Stimulated activated CD8-positive, alpha-beta memory T cell treated with anti-CD3 and anti-CD28 coated beads, Interleukin-2, amount 100 ng/mL, for 1 hour (primary cell): ENCODE data around the gene SGCA.

Experiments
- DNase-seq, 2 donors: peaks; one replicate each; pipeline ENCODE4 v3.0.0-alpha.2; 2020; ENCODE audit warnings: low read depth in 2 of 2

SGCA gene

GRCh38 chr17:50149091-50149416 is 16.8 kb upstream of the SGCA start:
- DNase-seq = no peak

GRCh38 chr17:50149417-50150353 is 16.1 kb upstream of the SGCA start:
- DNase-seq = no peak

GRCh38 chr17:50150354-50151040 is 15.3 kb upstream of the SGCA start, which contains the start of gene PPP1R9B:
Gene PPP1R9B, minus strand, starts transcription at chr17:50150677. Its CDS starts 164 bp downstream, at chr17:50150513.
- no peak for DNase-seq

- peak; percentile 67 to 74 for DNase-seq
Measured at GRCh38 chr17:50151041-50151936, 14.5 kb upstream of the SGCA start.

- no peak for DNase-seq
Measured at GRCh38 chr17:50151937-50152547, 13.8 kb upstream of the SGCA start.

- DNase-seq = no peak
Measured at GRCh38 chr17:50152736-50153135, 13.1 kb upstream of the SGCA start.

GRCh38 chr17:50153650-50154575 is 11.9 kb upstream of the SGCA start:
- no peak for DNase-seq

GRCh38 chr17:50154604-50155003 is 11.2 kb upstream of the SGCA start:
- DNase-seq = no peak

- no peak for DNase-seq
Measured at GRCh38 chr17:50155115-50155819, 10.5 kb upstream of the SGCA start.

GRCh38 chr17:50157891-50158290 is 7.9 kb upstream of the SGCA start:
- DNase-seq = no peak

- peak; percentile 87 to 91 for DNase-seq
Measured at GRCh38 chr17:50161023-50161910, 4.5 kb upstream of the SGCA start.

- DNase-seq = no peak
Measured at GRCh38 chr17:50161911-50162288, 3.9 kb upstream of the SGCA start.

- no peak for DNase-seq
Measured at GRCh38 chr17:50162466-50163254, 3.1 kb upstream of the SGCA start.

- no peak for DNase-seq
Measured at GRCh38 chr17:50163843-50164696, 1.7 kb upstream of the SGCA start.

GRCh38 chr17:50164697-50164988 is 1.2 kb upstream of the SGCA start:
- DNase-seq = no peak

- DNase-seq = no peak
Measured at GRCh38 chr17:50165066-50165465, 739 bp upstream of the SGCA start.

GRCh38 chr17:50165466-50165865 is 339 bp upstream of the SGCA start:
- no peak for DNase-seq
